H1 (cell line): ENCODE results near the gene ICAM5. TPM values are rescaled to one million over a fixed set of nuclear protein-coding genes. Genes with fewer than 3 reads are reported as not detected.

ENCODE experiments used
- CTCF ChIA-PET: fragments of 300-600 bp; sonication (Branson Sonifier 250); formaldehyde crosslinking; loops from one replicate; lab custom pipeline; 2021; ENCODE audit not compliant: partially characterized antibody; lab: Charles Lee
- POLR2A ChIA-PET: fragments of 300-600 bp; sonication (Branson Sonifier 250); formaldehyde crosslinking; loops from one replicate; lab custom pipeline; 2021; ENCODE audit warnings: inconsistent platforms; ENCODE audit not compliant: partially characterized antibody; lab: Charles Lee
- DNase-seq, 2 experiments: peaks; one replicate each; pipeline versions ENCODE4 v3.0.0 to v3.0.0-alpha.2; 2010 to 2022; ENCODE audit warnings: low spot score in 2 of 2, low read depth in 1 of 2, mixed read lengths in 1 of 2
- FAIRE-seq: peaks from 2 replicates; lab custom pipeline; 2011; peaks lifted over from hg19 to GRCh38; lab: Jason Lieb, UNC
- H2AFZ ChIP-seq: 2 replicates; pipeline ENCODE4 v1.8.1; 2012; ENCODE audit warnings: low read length, inconsistent platforms
- H2AK5ac ChIP-seq: 2 replicates; pipeline ENCODE4 v1.6.1; 2013; ENCODE audit warnings: low read depth, low read length
- H2BK120ac ChIP-seq: replicated peaks from 2 replicates; pipeline ENCODE3; 2013; ENCODE audit warnings: low read depth, low read length, inconsistent platforms
- H2BK12ac ChIP-seq: 2 replicates; pipeline ENCODE4 v1.6.1; 2013; ENCODE audit warnings: low read depth, low read length
- H2BK15ac ChIP-seq: 2 replicates; pipeline ENCODE4 v1.6.1; 2013; ENCODE audit warnings: low read length
- H2BK20ac ChIP-seq: 2 replicates; pipeline ENCODE4 v1.6.1; 2013; ENCODE audit warnings: low read length
- H2BK5ac ChIP-seq: 2 replicates; pipeline ENCODE4 v1.6.1; 2013; ENCODE audit warnings: low read depth, low read length
- H3K14ac ChIP-seq: 2 replicates; pipeline ENCODE4 v1.6.1; 2013; ENCODE audit warnings: inconsistent platforms; ENCODE audit not compliant: insufficient read length
- H3K18ac ChIP-seq: 2 replicates; pipeline ENCODE4 v1.6.1; 2013; ENCODE audit warnings: low read length; ENCODE audit errors: extremely low read depth
- H3K23ac ChIP-seq: 2 replicates; pipeline ENCODE4 v1.6.1; 2013; ENCODE audit warnings: inconsistent platforms; ENCODE audit not compliant: insufficient read length
- H3K23me2 ChIP-seq: 2 replicates; pipeline ENCODE4 v1.6.1; 2013; ENCODE audit warnings: low read depth, low read length
- H3K27ac ChIP-seq: 2 replicates; pipeline ENCODE4 v1.6.1; 2011; ENCODE audit warnings: low read depth, low read length, inconsistent platforms
- H3K27me3 ChIP-seq, 4 experiments: replicated peaks in 1 of 4; 1 replicate in 1 of 4; 2 replicates in 3 of 4; pipeline versions ENCODE4 v1.6.1 to v1.8.1; 2011 to 2013; ENCODE audit warnings: low read length in 3 of 4, mild to moderate bottlenecking in 3 of 4, inconsistent platforms in 2 of 4, mixed read lengths in 2 of 4, moderate library complexity in 1 of 4; ENCODE audit not compliant: control insufficient read depth in 3 of 4, insufficient read depth in 3 of 4; ENCODE audit errors: extremely low read depth in 1 of 4
- H3K36me3 ChIP-seq, 4 experiments: 2 replicates each; pipeline versions ENCODE4 v1.6.1 to v1.8.1; 2011 to 2013; ENCODE audit warnings: mild to moderate bottlenecking in 4 of 4, low read length in 3 of 4, moderate library complexity in 2 of 4, control low read depth in 1 of 4, inconsistent platforms in 1 of 4; ENCODE audit not compliant: insufficient read depth in 4 of 4, control insufficient read depth in 2 of 4
- H3K4ac ChIP-seq: replicated peaks from 2 replicates; pipeline ENCODE3; 2013; ENCODE audit warnings: low read length, low read depth, mixed read lengths, inconsistent platforms; ENCODE audit not compliant: insufficient read length
- H3K4me1 ChIP-seq, 4 experiments: replicated peaks in 1 of 4; 1 replicate in 1 of 4; 2 replicates in 3 of 4; pipeline versions ENCODE4 v1.6.1 to v1.8.1; 2011 to 2013; ENCODE audit warnings: low read length in 3 of 4, inconsistent platforms in 2 of 4, mixed read lengths in 1 of 4; ENCODE audit not compliant: insufficient read depth in 4 of 4, control insufficient read depth in 3 of 4
- H3K4me2 ChIP-seq, 2 experiments: 2 replicates each; pipeline versions ENCODE4 v1.6.1 to v1.8.1; 2011 to 2013; ENCODE audit warnings: low read depth in 2 of 2, low read length in 2 of 2, control low read depth in 1 of 2, inconsistent platforms in 1 of 2, mild to moderate bottlenecking in 1 of 2; ENCODE audit not compliant: insufficient read depth in 1 of 2
- H3K4me3 ChIP-seq, 4 experiments: fragments of 200-600, 300-600 bp in 1 of 4; sonication (generic), shearing (Covaris generic), sonication (Bioruptor Twin) in 1 of 4; 2 replicates each; pipeline versions ENCODE4 v1.5.1 to v1.8.1; 2011 to 2016; ENCODE audit warnings: low read length in 4 of 4, low read depth in 3 of 4, control low read depth in 2 of 4, inconsistent platforms in 2 of 4, mild to moderate bottlenecking in 2 of 4, mixed read lengths in 1 of 4, moderate library complexity in 1 of 4; ENCODE audit not compliant: insufficient read depth in 2 of 4; ENCODE audit errors: extremely low read depth in 1 of 4
- H3K56ac ChIP-seq: replicated peaks from 2 replicates; pipeline ENCODE3; 2013; ENCODE audit warnings: low read depth, mild to moderate bottlenecking, mixed read lengths, low read length, inconsistent platforms; ENCODE audit not compliant: insufficient read length
- H3K79me1 ChIP-seq: 2 replicates; pipeline ENCODE4 v1.6.1; 2013; ENCODE audit warnings: low read depth, low read length, control low read depth
- H3K79me2 ChIP-seq, 2 experiments: 2 replicates each; pipeline versions ENCODE4 v1.6.1 to v1.8.1; 2012 to 2013; ENCODE audit warnings: low read length in 2 of 2, mild to moderate bottlenecking in 2 of 2, inconsistent platforms in 1 of 2; ENCODE audit not compliant: insufficient read depth in 2 of 2, control insufficient read depth in 1 of 2
- H3K9ac ChIP-seq, 4 experiments: replicated peaks in 1 of 4; 1 replicate in 1 of 4; 2 replicates in 3 of 4; pipeline versions ENCODE4 v1.6.1 to v1.8.1; 2011 to 2013; ENCODE audit warnings: low read depth in 3 of 4, low read length in 3 of 4, control low read depth in 2 of 4, mild to moderate bottlenecking in 2 of 4, moderate library complexity in 2 of 4, inconsistent platforms in 1 of 4; ENCODE audit errors: extremely low read depth in 1 of 4
- H3K9me3 ChIP-seq, 2 experiments: 2 replicates each; pipeline versions ENCODE4 v1.6.1 to v1.8.1; 2012 to 2013; ENCODE audit warnings: mild to moderate bottlenecking in 2 of 2, moderate library complexity in 2 of 2, control low read depth in 1 of 2, inconsistent platforms in 1 of 2, low read depth in 1 of 2, low read length in 1 of 2, mixed read lengths in 1 of 2; ENCODE audit not compliant: insufficient read depth in 2 of 2
- H4K20me1 ChIP-seq, 2 experiments: replicated peaks in 1 of 2; 2 replicates each; pipeline versions ENCODE3 to v1.8.1; 2011 to 2013; ENCODE audit warnings: inconsistent platforms in 2 of 2, low read length in 2 of 2, mild to moderate bottlenecking in 1 of 2; ENCODE audit not compliant: insufficient read depth in 2 of 2, control insufficient read depth in 1 of 2
- H4K5ac ChIP-seq: 2 replicates; pipeline ENCODE4 v1.6.1; 2013; ENCODE audit warnings: low read length, low read depth, mixed read lengths, inconsistent platforms; ENCODE audit not compliant: insufficient read length
- H4K8ac ChIP-seq: 2 replicates; pipeline ENCODE4 v1.8.0; 2013; ENCODE audit warnings: mild to moderate bottlenecking, moderate library complexity, low read length, inconsistent platforms; ENCODE audit not compliant: insufficient read depth; ENCODE audit errors: extremely low read depth
- H4K91ac ChIP-seq: replicated peaks from 2 replicates; pipeline ENCODE3; 2013; ENCODE audit warnings: low read length, mixed read lengths, inconsistent platforms; ENCODE audit not compliant: insufficient read length
- BACH1 ChIP-seq: IDR thresholded peaks from 2 replicates; pipeline ENCODE4 v1.6.1; 2012; ENCODE audit warnings: low read length, improper control_type of control experiment
- CEBPB ChIP-seq: IDR thresholded peaks from 2 replicates; pipeline ENCODE4 v1.6.1; 2012; ENCODE audit warnings: low read depth, low read length
- CREB1 ChIP-seq: IDR thresholded peaks from 2 replicates; pipeline ENCODE4 v1.6.1; 2012; ENCODE audit warnings: inconsistent platforms
- EZH2 ChIP-seq: fragments of 200-600 bp; sonication (generic); IDR thresholded peaks from 2 replicates; pipeline ENCODE4 v1.7.1; 2012; ENCODE audit warnings: low read depth, mild to moderate bottlenecking, moderate library complexity, low read length, inconsistent platforms; ENCODE audit not compliant: severe bottlenecking
- KDM5A ChIP-seq: fragments of 200-600 bp; IDR thresholded peaks from 2 replicates; pipeline ENCODE4 v1.7.1; 2012; ENCODE audit warnings: mild to moderate bottlenecking, low read length, inconsistent platforms, mixed read lengths
- NANOG ChIP-seq: IDR thresholded peaks from 2 replicates; pipeline ENCODE4 v1.6.1; 2011; ENCODE audit warnings: low read length, low read depth, mild to moderate bottlenecking, inconsistent platforms; ENCODE audit not compliant: insufficient read depth, poor library complexity, severe bottlenecking
- NRF1 ChIP-seq: IDR thresholded peaks from 2 replicates; pipeline ENCODE4 v1.6.1; 2011; ENCODE audit warnings: mild to moderate bottlenecking, low read depth, low read length, improper control_type of control experiment
- POU5F1 ChIP-seq: IDR thresholded peaks from 2 replicates; pipeline ENCODE4 v1.6.1; 2011; ENCODE audit warnings: low read depth, mild to moderate bottlenecking, low read length, moderate library complexity
- RFX5 ChIP-seq: IDR thresholded peaks from 2 replicates; pipeline ENCODE4 v1.6.1; 2011; ENCODE audit warnings: low read depth, low read length, improper control_type of control experiment, borderline replicate concordance
- SP1 ChIP-seq: IDR thresholded peaks from 2 replicates; pipeline ENCODE4 v1.6.1; 2011; ENCODE audit warnings: low read depth, low read length
- TAF7 ChIP-seq: optimal IDR thresholded peaks from 2 replicates; pipeline ENCODE3; 2011; ENCODE audit warnings: low read depth, mild to moderate bottlenecking, inconsistent platforms, low read length, moderate library complexity, borderline replicate concordance
- WGBS, 2 experiments: shearing (Covaris generic) in 1 of 2; methylation state at CpG; one replicate each; pipeline versions ENCODE4 v1.1.6 to v1.1.7; 2013 to 2015; ENCODE audit warnings: low lambda C conversion rate in 2 of 2, mixed read lengths in 2 of 2, inconsistent platforms in 1 of 2, low coverage in 1 of 2, missing lambda C conversion rate in 1 of 2; ENCODE audit not compliant: insufficient replicate concordance in 2 of 2, insufficient coverage in 1 of 2, insufficient read length in 1 of 2; ENCODE audit errors: extremely low coverage in 1 of 2, missing lambda C conversion rate in 1 of 2; 5-methylcytosine and 5-hydroxymethylcytosine counted together
- polyA plus RNA-seq, 7 experiments: library from polyadenylated mRNA; depleted of rRNA in 3 of 7; stranded (reverse) in 5 of 7; unstranded in 2 of 7; fragments of >200 nt in 5 of 7; fragments of 200-250 nt in 2 of 7; gene quantifications; 1 replicate in 5 of 7; 2 replicates in 1 of 7; 4 replicates in 1 of 7; pipeline versions ENCODE4 v1.2.1 to v1.2.3, GENCODE V29; 2011 to 2013; ENCODE audit warnings: missing spikeins in 2 of 7, mixed read lengths in 2 of 7
- total RNA-seq: library from RNA; stranded (reverse); fragmentation: NEBNext Ultra II Directional; extraction: Animal tissue kit (Norgen Biotek cat#: 25700); gene quantifications from 2 replicates; pipeline ENCODE4 v1.2.1, GENCODE V29; 2021
- TF ChIP-seq, protein P1 (sequence below): IDR thresholded peaks from 2 replicates; pipeline ENCODE4 v1.6.1; 2012; ENCODE audit warnings: inconsistent platforms

ICAM5 gene
- total and polyA plus RNA-seq, 2 of the 8 experiments (the other 6 are each of a cell fraction or from before 2014, with no cell fraction given), result 3.9 to 4.8 TPM

DNA sequence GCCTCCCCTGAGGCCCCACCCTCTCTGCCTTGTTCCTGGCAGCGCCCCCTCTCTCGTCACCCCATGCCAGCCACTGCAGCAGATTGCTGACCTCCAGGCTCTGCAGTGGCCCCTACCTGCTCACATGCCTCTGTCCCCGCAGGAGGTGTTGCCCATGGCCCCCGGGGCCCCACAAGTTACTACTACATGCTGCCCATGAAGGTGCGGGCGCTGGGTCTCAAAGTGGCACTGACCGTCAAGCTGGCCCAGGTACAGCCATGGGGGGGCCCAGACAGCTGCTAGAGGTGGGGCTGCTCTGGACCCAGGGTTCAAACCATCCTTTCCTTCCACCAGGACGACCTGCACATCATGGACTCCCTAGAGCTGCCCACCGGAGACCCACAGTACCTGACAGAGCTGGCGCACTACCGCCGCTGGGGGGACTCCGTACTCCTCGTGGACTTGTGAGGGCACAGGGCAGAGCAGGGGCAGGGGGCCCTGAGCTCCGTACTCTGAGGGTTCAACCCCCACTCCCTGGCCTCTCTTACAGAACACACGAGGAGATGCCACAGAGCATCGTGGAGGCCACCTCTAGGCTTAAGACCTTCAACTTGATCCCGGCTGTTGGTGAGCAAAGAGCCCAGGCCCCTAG is 31.6 kb upstream of the ICAM5 start:
- 0 out of 4 replicates have a peak, but pooled peaks cover 0 to 4% of the 10 kb centered on the region in 2 experiments for H3K79me2 ChIP-seq
- H3K14ac ChIP-seq, result no peak overlapping the region
- ChIA-PET CTCF (interaction anchor here (0.6 to 5.4 kb wide), 56 partner anchors 9 to 191 kb away, joined by 3 to 68 read pairs (median 4); partner anchors contain the start of genes ICAM1, ICAM4, ICAM5 and RAVER1), POLR2A (interaction anchor here (0.7 to 3.2 kb wide), 11 partner anchors 10 to 145 kb away, joined by 3 to 18 read pairs (median 5); partner anchors contain the start of genes DNMT1, ICAM1 and RAVER1)
- no peak overlapping the region for H3K56ac ChIP-seq
- H2BK120ac ChIP-seq, result no peak overlapping the region
- peaks cover 0 to 6% of the 10 kb centered on the region in 2 experiments for H4K20me1 ChIP-seq
- FAIRE-seq (no peak), DNase-seq (no peak)
- no peak overlapping the region for H2AFZ ChIP-seq
- no peaks in the 10 kb centered on the region for H3K23me2 ChIP-seq
- no peaks in the 10 kb centered on the region for H3K79me1 ChIP-seq
- H3K9me3 ChIP-seq, result no peaks in the 10 kb centered on the region
- H3K27ac ChIP-seq, result no peak overlapping the region
- no peak overlapping the region for H3K4ac ChIP-seq
- H2AK5ac ChIP-seq, result no peak overlapping the region
- no peak overlapping the region for H2BK12ac ChIP-seq
- H3K27me3 ChIP-seq, result no peaks in the 10 kb centered on the region
- no peak overlapping the region for H3K9ac ChIP-seq
- peaks cover 0 to 2% (median 0%) of the 10 kb centered on the region in 4 experiments; a peak in 2 of 7 replicates for H3K4me1 ChIP-seq
- H4K8ac ChIP-seq, result no peak overlapping the region; the same call in 1 of the 2 replicates
- no peak overlapping the region for H4K5ac ChIP-seq
- H2BK15ac ChIP-seq, result no peak overlapping the region
- H3K23ac ChIP-seq, result no peak overlapping the region
- H3K4me3 ChIP-seq, result no peak overlapping the region
- H3K4me2 ChIP-seq, result no peak overlapping the region
- H2BK5ac ChIP-seq, result no peak overlapping the region
- no peak overlapping the region for H3K18ac ChIP-seq
- no peak overlapping the region for H4K91ac ChIP-seq
- peaks cover 4 to 26% (median 15%) of the 10 kb centered on the region in 4 experiments; a peak in 5 of 8 replicates for H3K36me3 ChIP-seq
- H2BK20ac ChIP-seq, result no peak overlapping the region
- WGBS, 2 experiments, result 93% methylated on average over 18 of the region's 18 CpGs; no CpG with 5 or more reads in 1 of the 2 experiments
- TF ChIP-seq KDM5A (no peak), NRF1 (no peak), EZH2 (no peak), CREB1 (no peak), SP1 (no peak), POU5F1 (no peak), TAF7 (no peak), BACH1 (no peak), NANOG (no peak), RFX5 (no peak), CEBPB (no peak)
- TF ChIP-seq, protein P1, sequence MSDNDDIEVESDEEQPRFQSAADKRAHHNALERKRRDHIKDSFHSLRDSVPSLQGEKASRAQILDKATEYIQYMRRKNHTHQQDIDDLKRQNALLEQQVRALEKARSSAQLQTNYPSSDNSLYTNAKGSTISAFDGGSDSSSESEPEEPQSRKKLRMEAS, result no peak
